SIG-M5 treated with dmso at 0.1 percent for 504 hours (cell line): Measurements from ENCODE around the gene TMEM54.
A peak's percentile ranks its signal among the peaks of the same experiment; 100 is the strongest.

Experiments
- DNase-seq: peaks from one replicate; lab custom pipeline; 2025; ENCODE audit not compliant: unreplicated experiment; lab: John Stamatoyannopoulos, UW

Gene TMEM54

GRCh38 chr1:32900956-32901822 is at the start of gene TMEM54:
TSS of gene TMEM54 (minus strand) at chr1:32901389. CDS start at chr1:32901238, 151 bp downstream.
- DNase-seq: no peak

GRCh38 chr1:32949519-32949918 is 48.3 kb upstream of the TMEM54 start:
- DNase-seq: no peak

- DNase-seq: no peak
Observed at GRCh38 chr1:32948905-32949304, 47.7 kb upstream of the TMEM54 start.

- DNase-seq: no peak
Observed at GRCh38 chr1:32948390-32948722, 47.2 kb upstream of the TMEM54 start.

- DNase-seq: no peak
Observed at GRCh38 chr1:32947669-32948389, 46.6 kb upstream of the TMEM54 start.

- DNase-seq: no peak
Observed at GRCh38 chr1:32946413-32946812, 45.2 kb upstream of the TMEM54 start.

GRCh38 chr1:32944180-32944579 is 43.0 kb upstream of the TMEM54 start:
- DNase-seq: no peak

- DNase-seq: peak; percentile 79
Observed at GRCh38 chr1:32939655-32940371, 38.6 kb upstream of the TMEM54 start.

- no peak for DNase-seq
Observed at GRCh38 chr1:32937061-32937460, 35.9 kb upstream of the TMEM54 start.

- no peak for DNase-seq
Observed at GRCh38 chr1:32934535-32934934, 33.3 kb upstream of the TMEM54 start.

- no peak for DNase-seq
Observed at GRCh38 chr1:32933742-32934322, 32.6 kb upstream of the TMEM54 start.

- DNase-seq: no peak
Observed at GRCh38 chr1:32931760-32932159, 30.6 kb upstream of the TMEM54 start.

GRCh38 chr1:32929366-32929765 is 28.2 kb upstream of the TMEM54 start:
- DNase-seq: no peak

- DNase-seq: no peak
Observed at GRCh38 chr1:32928715-32929114, 27.5 kb upstream of the TMEM54 start.

GRCh38 chr1:32928285-32928684 is 27.1 kb upstream of the TMEM54 start:
- no peak for DNase-seq

GRCh38 chr1:32927441-32927840 is 26.3 kb upstream of the TMEM54 start:
- DNase-seq: no peak

GRCh38 chr1:32926562-32926961 is 25.4 kb upstream of the TMEM54 start:
- DNase-seq: no peak

- DNase-seq: no peak
Observed at GRCh38 chr1:32925403-32926162, 24.4 kb upstream of the TMEM54 start.

GRCh38 chr1:32924881-32925344 is 23.7 kb upstream of the TMEM54 start:
- DNase-seq: no peak

- DNase-seq: no peak
Observed at GRCh38 chr1:32920833-32921232, 19.6 kb upstream of the TMEM54 start.
